ENCODE measurements around the gene RFWD3.

The RFWD3 gene

GRCh38 chr16:74573622-74574021 lies 93.1 kb downstream of the RFWD3 start:
- DNase-seq, result no peak
- Histone ChIP-seq H2AFZ (ENCODE audit: low read length) (no peak overlapping the region), H3K27ac (ENCODE audit: low read length) (no peak overlapping the region), H3F3A (ENCODE audit: insufficient read depth, low read length) (no peaks in the 10 kb centered on the region), H3K36me3 (replicated peaks; ENCODE audit: insufficient read depth, low read length) (no peaks in the 10 kb centered on the region), H3K9me2 (replicated peaks; ENCODE audit: insufficient read depth, low read length) (no peaks in the 10 kb centered on the region), H3K4me2 (ENCODE audit: low read depth, low read length) (no peak overlapping the region), H3K9me3 (replicated peaks; ENCODE audit: insufficient read depth, low read length) (no peaks in the 10 kb centered on the region), H3K9ac (ENCODE audit: low read length) (no peak overlapping the region), H3K27me3 (replicated peaks; ENCODE audit: insufficient read depth, low read length) (no peaks in the 10 kb centered on the region), H3K4me1 (ENCODE audit: low read length) (0 out of 2 replicates have a peak, but pooled peaks cover 5% of the 10 kb centered on the region), H3K4me3 (ENCODE audit: low read length) (no peak overlapping the region), H3K79me2 (ENCODE audit: low read length) (peaks cover 70% of the 10 kb centered on the region), H4K20me1 (ENCODE audit: insufficient read depth, low read length) (no peaks in the 10 kb centered on the region)
- TF ChIP-seq EZH2 (optimal IDR thresholded peaks at IDR 0.05; ENCODE audit: low read depth, low read length) (no peak), EZH2phosphoT487 (IDR thresholded peaks at IDR 0.05; ENCODE audit: low read length) (no peak), CTCF (IDR thresholded peaks at IDR 0.05; ENCODE audit: low read length) (no peak)
